C1 segment of cervical spinal cord (tissue), 14 donors: ENCODE results near the gene DCHS1.
A peak's percentile ranks its signal among the peaks of the same experiment; 100 is the strongest.

Source experiments
- DNase-seq, 14 donors: peaks; one replicate each; lab custom pipeline; 2025; lab: John Stamatoyannopoulos, UW

DCHS1 gene

GRCh38 chr11:6629573-6629891, 26.1 kb downstream of the DCHS1 start:
- no peak for DNase-seq

DNA sequence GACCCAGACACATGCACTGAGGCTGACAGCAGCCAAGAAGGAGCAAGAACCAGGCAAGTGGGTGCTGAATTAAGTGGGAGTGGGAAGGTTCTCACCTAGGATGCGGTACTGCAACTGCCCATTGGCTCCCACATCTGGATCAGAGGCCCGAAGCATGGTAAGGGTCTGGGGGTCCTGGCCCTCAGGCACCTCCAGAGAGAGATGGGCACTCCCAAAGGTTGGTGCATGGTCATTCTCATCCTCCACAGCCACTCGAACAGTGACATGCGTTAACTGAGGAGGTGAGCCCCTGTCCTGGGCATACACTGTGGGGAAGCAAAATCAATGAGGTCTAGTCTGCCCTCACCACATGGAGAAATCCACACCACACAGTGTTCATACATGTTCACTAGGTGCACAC, 27.1 kb downstream of the DCHS1 start:
- no peak for DNase-seq

- DNase-seq = no peak
Measured at GRCh38 chr11:6627762-6628241, 27.8 kb downstream of the DCHS1 start.

GRCh38 chr11:6626971-6627761, 28.4 kb downstream of the DCHS1 start:
- DNase-seq = peak in 9 of 14 donors; percentile 10 to 60 (median 18)

DNA sequence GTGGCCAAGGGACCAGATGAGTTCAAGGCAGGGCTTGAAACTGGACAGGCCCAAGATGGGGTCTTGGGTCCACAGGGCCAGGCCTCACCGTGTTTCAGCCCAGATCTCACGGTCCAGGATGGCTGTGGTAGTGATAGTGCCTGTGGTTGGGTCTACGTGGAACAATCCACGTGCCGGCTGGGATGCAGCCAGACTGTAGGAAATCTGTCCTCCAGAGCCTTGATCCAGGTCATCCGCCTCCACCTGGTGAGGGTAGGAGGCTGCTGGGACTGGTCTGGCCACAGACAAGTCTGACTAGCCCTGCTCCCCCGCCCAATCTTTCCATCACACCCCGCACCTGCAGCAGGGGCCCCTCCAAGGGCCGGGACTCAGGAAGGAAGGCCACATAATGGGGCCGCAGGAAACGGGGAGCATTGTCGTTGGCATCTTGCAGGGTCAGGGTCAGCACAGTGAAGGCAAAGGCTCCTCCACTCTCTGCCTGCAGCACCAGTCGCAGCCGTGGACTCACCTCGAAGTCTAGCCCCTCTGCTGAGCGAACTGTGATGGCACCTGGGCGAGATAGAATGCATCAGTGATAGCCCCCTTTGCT, 29.7 kb downstream of the DCHS1 start:
- no peak for DNase-seq

GRCh38 chr11:6625156-6625831, 30.3 kb downstream of the DCHS1 start:
- no peak for DNase-seq

GRCh38 chr11:6623391-6624363, 31.9 kb downstream of the DCHS1 start:
- no peak for DNase-seq

DNA sequence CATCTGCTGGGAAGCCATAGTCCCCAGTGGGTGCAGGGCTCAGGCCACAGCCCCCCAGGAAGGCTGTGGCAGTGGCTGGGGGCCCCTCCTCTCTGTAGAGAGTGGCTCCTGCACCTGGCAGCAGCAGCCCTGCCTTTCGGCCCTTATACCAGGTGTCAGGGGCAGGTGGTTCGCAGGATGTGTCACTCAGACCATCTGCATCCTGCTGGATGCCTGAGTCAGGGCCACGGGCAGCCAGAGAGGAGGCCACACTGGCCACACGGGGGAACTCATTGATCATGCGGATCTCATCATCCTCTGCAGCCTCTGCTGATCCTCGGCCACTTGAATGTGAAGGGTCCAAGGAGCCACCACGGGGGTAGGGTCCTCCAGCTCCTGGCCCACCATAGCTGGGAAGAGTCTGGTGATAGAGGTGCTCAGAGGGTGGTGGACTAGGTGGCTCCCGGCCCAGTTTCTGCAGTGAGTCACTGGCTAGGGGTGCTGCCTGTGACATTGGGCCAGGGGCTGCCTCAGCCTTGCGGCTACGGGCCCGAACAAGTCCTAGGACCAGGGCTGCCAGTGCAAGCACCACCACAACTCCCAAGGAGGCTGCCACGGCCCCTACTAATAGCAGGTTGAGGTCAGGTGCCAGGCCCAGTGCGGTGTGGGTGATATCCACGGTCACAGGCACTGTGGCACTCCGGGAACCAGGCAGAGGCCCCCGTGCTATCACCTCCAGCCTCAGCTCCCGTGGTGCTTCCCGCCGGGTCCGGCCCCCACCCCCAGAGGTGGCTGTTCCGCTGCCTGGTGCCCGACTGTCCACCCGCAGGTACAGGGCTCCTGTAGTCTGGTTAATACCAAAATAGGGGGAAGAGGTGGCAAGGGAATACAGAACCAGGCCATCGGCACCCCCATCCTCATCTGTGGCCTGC, 33.1 kb downstream of the DCHS1 start:
- DNase-seq = no peak

GRCh38 chr11:6621711-6622211, 33.8 kb downstream of the DCHS1 start:
- no peak for DNase-seq

- no peak for DNase-seq
Measured at GRCh38 chr11:6620636-6621035, 35.0 kb downstream of the DCHS1 start.

DNA sequence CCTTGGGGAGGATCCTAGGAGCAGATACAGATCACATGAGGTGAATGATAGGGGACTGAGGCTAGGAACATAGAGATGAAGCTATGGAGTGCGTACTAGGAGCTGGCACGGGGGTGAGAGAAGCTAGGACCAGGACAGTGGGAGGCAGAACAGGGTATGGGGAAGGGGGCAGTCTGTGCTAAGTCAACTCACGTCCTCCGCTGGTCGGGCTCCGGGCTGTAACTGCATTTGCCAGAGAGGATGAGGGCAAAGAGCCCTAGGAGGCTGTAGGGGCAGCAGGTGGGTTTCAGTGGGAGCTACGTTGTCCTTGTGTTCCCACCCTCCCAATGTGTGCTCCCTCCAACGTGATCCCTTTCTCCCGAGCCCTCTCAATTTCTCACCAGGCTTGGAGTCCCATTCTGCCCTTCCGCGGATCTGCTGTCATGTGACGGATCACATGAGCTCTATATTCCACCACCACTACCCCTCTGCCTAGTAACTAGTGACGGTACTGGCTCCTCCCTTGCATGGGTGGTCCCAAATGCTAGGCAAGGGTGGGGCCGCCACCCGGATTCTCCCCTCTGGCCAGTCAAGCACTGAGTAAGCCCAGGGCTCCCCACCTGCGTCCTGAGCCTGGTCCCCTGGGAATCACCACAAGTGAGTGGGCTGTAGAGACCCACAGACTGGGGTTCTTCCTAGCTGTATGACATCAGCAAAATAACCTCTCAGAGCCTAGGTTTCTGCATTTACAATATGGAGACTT, 36.4 kb downstream of the DCHS1 start, which contains the start of gene TPP1:
Gene TPP1, minus strand, starts transcription at position 419 of the 742 bp plus-strand sequence. Its CDS starts 22 bp downstream, at position 397.
- DNase-seq = peak; percentile 51 to 97 (median 87)

- DNase-seq = peak in 11 of 14 donors; percentile 37 to 72 (median 54)
Measured at GRCh38 chr11:6618117-6619003, 37.2 kb downstream of the DCHS1 start.

GRCh38 chr11:6617315-6617781, 38.3 kb downstream of the DCHS1 start:
- no peak for DNase-seq

DNA sequence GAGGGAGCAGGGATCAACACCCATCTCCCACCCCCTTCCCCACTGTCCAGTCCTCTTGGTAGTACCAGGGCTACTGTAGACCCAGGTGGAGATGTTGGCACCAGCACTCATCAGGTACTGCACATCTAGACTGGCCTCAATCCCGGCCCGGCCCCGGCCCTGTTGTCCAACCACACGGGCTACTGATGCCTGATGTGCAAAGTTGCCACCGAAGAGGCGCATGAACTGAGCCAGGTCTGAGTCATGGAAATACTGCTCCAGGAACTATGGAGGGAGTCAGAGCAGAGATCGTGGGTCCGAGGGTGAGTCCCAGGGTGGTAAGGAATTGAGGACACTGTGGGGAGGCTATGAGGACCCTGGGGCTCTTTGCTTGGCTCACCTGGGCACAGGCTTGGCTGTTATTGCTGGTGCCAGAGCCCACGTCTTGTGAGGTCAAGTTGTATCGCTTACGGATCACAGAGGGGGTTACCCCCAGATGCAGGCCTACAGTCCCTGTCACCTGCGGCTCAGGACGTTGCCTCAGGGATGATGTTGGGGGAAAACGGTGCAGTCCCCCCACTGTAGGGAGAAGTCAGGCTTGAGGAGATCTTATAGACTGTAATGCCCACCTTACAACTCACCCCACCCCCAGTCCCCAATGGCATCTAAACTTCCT, 38.9 kb downstream of the DCHS1 start:
- no peak for DNase-seq

GRCh38 chr11:6615882-6616585, 39.6 kb downstream of the DCHS1 start:
- no peak for DNase-seq

- DNase-seq = no peak
Measured at GRCh38 chr11:6615046-6615445, 40.6 kb downstream of the DCHS1 start.

DNA sequence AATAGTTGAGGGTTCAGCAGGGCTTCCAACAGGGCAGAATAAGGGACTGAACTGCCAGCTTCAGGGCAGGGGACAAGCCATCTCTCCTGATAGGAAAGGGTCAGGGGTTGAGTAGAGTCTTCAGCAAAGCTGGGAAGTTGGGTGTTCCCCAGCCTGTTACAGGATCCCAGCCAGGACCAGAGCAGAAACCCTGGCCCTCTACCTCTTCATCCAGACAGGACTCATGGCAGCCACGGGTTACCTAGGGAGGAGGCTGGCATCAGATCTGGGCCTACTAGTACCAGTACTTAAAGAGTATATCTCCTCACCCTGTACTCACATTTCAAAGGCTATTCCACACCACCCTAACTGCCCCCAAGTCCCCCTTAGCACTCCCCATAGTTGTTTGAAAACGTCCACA, 41.2 kb downstream of the DCHS1 start:
- DNase-seq = no peak
